Tibial artery (tissue), 4 donors: Measurements from ENCODE around the gene INTU.

Experiments
- DNase-seq, 2 donors: peaks; one replicate each; pipeline ENCODE4 v3.0.0-alpha.2; 2019
- H3K27ac ChIP-seq, 2 donors: fragments of 200-600 bp; sonication (generic) in 1 of 2; 1 replicate in 1 of 2; 2 replicates in 1 of 2; pipeline ENCODE4 v1.5.1; 2018 to 2019; ENCODE audit warnings: mild to moderate bottlenecking in 1 of 2
- H3K27me3 ChIP-seq, 2 donors: fragments of 200-600 bp; sonication (generic) in 1 of 2; one replicate each; pipeline versions ENCODE4 v1.5.1 to v1.6.0; 2016 to 2019
- H3K36me3 ChIP-seq, 3 donors: fragments of 200-600 bp; sonication (generic) in 2 of 3; one replicate each; pipeline ENCODE4 v1.5.1; 2016 to 2019; ENCODE audit warnings: mild to moderate bottlenecking in 2 of 3
- H3K4me1 ChIP-seq, 4 donors: fragments of 200-600 bp; sonication (generic) in 2 of 4; 1 replicate in 3 of 4; 2 replicates in 1 of 4; pipeline ENCODE4 v1.5.1; 2016 to 2019
- H3K4me3 ChIP-seq, 2 donors: fragments of 200-600 bp; sonication (generic) in 1 of 2; 1 replicate in 1 of 2; 2 replicates in 1 of 2; pipeline ENCODE4 v1.5.1; 2018 to 2019; ENCODE audit warnings: mild to moderate bottlenecking in 2 of 2
- H3K9me3 ChIP-seq, 3 donors: fragments of 200-600 bp; sonication (generic) in 1 of 3; one replicate each; pipeline ENCODE4 v1.5.1; 2016 to 2019
- CTCF ChIP-seq, 2 experiments: fragments of 200-600 bp in 1 of 2; fragments of 450-650 bp in 1 of 2; IDR thresholded peaks; one replicate each; pipeline ENCODE4 v1.5.1; 2017 to 2019; ENCODE audit warnings: antibody characterized with exemption in 2 of 2, mild to moderate bottlenecking in 1 of 2, moderate library complexity in 1 of 2
- intact Hi-C: fragments of 100-400 bp; cut with DNase I; formaldehyde crosslinking; loops from one replicate; pipeline ENCODE4 v1.15.0; 2023; ENCODE audit warnings: low total_unique reads

INTU gene

GRCh38 chr4:127604949-127605709 lies 27.6 kb upstream of the INTU start:
- H3K9me3 ChIP-seq = no peaks in the 10 kb centered on the region
- no peak overlapping the region for H3K27ac ChIP-seq
- intact Hi-C loops = loop anchor here (5.0 kb wide), 1 partner anchor 127 kb away; the partner anchor contains the start of gene SLC25A31
- H3K36me3 ChIP-seq = no peaks in the 10 kb centered on the region
- TF ChIP-seq CTCF (IDR thresholded peaks at IDR 0.05) = peak; percentile 56 to 63
- no peaks in the 10 kb centered on the region for H3K4me1 ChIP-seq
- DNase-seq = no peak
- H3K27me3 ChIP-seq = peaks cover 0 to 6% of the 10 kb centered on the region in 2 donors
- no peak overlapping the region for H3K4me3 ChIP-seq

GRCh38 chr4:127606823-127607222 lies 25.9 kb upstream of the INTU start:
- Histone ChIP-seq H3K9me3 (no peaks in the 10 kb centered on the region), H3K27ac (no peak overlapping the region), H3K36me3 (no peaks in the 10 kb centered on the region), H3K4me3 (no peak overlapping the region), H3K4me1 (no peaks in the 10 kb centered on the region), H3K27me3 (peaks cover 0 to 6% of the 10 kb centered on the region in 2 donors)
- no peak for DNase-seq
- no peak for TF ChIP-seq CTCF (IDR thresholded peaks at IDR 0.05)
- intact Hi-C loops = loop anchor here (5.0 kb wide), 1 partner anchor 125 kb away; the partner anchor contains the start of gene SLC25A31

- H3K27ac ChIP-seq = no peak overlapping the region
- no peaks in the 10 kb centered on the region for H3K4me1 ChIP-seq
- H3K9me3 ChIP-seq = no peaks in the 10 kb centered on the region
- no peak for TF ChIP-seq CTCF (IDR thresholded peaks at IDR 0.05)
- no peaks in the 10 kb centered on the region for H3K36me3 ChIP-seq
- peaks cover 0 to 6% of the 10 kb centered on the region in 2 donors for H3K27me3 ChIP-seq
- intact Hi-C loops = loop anchor here (5.0 kb wide), 1 partner anchor 123 kb away; the partner anchor contains the start of gene SLC25A31
- DNase-seq = no peak
- no peak overlapping the region for H3K4me3 ChIP-seq
Observed at GRCh38 chr4:127609484-127609883, 23.3 kb upstream of the INTU start.

GRCh38 chr4:127610488-127610887 lies 22.3 kb upstream of the INTU start:
- no peaks in the 10 kb centered on the region for H3K9me3 ChIP-seq
- TF ChIP-seq CTCF (IDR thresholded peaks at IDR 0.05) = no peak
- peaks cover 0 to 2% of the 10 kb centered on the region in 2 donors for H3K27me3 ChIP-seq
- no peaks in the 10 kb centered on the region for H3K36me3 ChIP-seq
- H3K27ac ChIP-seq = no peak overlapping the region
- intact Hi-C loops = no loop called here
- no peak for DNase-seq
- H3K4me1 ChIP-seq = no peaks in the 10 kb centered on the region
- no peak overlapping the region for H3K4me3 ChIP-seq

- Histone ChIP-seq H3K27me3 (peaks cover 0 to 2% of the 10 kb centered on the region in 2 donors), H3K4me3 (no peak overlapping the region), H3K27ac (no peak overlapping the region), H3K36me3 (no peaks in the 10 kb centered on the region), H3K9me3 (no peaks in the 10 kb centered on the region), H3K4me1 (no peaks in the 10 kb centered on the region)
- no peak for TF ChIP-seq CTCF (IDR thresholded peaks at IDR 0.05)
- DNase-seq = no peak
- intact Hi-C loops = no loop called here
Observed at GRCh38 chr4:127616898-127617297, 15.9 kb upstream of the INTU start.
